Measurements from ENCODE around the gene YPEL1.
A peak's percentile ranks its signal among the peaks of the same experiment; 100 is the strongest.

The YPEL1 gene

GRCh38 chr22:21661991-21662390, 73.6 kb downstream of the YPEL1 start:
- no peak for DNase-seq (ENCODE audit: insufficient read length, low spot score)
- TF ChIP-seq SPI1 (IDR thresholded peaks at IDR 0.05; ENCODE audit: low read depth, low read length) (no peak), POLR2A (IDR thresholded peaks at IDR 0.05; ENCODE audit: low read depth, low read length) (no peak), PAX5 (IDR thresholded peaks at IDR 0.05; ENCODE audit: insufficient read depth, low read length, severe bottlenecking) (no peak), TAF1 (IDR thresholded peaks at IDR 0.05; ENCODE audit: low read depth, low read length) (no peak), POLR2AphosphoS5 (IDR thresholded peaks at IDR 0.05; ENCODE audit: low read depth, low read length) (no peak), POU2F2 (IDR thresholded peaks at IDR 0.05; ENCODE audit: low read depth, low read length) (no peak)

GRCh38 chr22:21660904-21661303, 74.7 kb downstream of the YPEL1 start:
- DNase-seq (ENCODE audit: insufficient read length, low spot score) (no peak), FAIRE-seq (no peak)
- TF ChIP-seq TAF1 (IDR thresholded peaks at IDR 0.05; ENCODE audit: low read depth, low read length) (no peak), POLR2AphosphoS5 (IDR thresholded peaks at IDR 0.05; ENCODE audit: low read depth, low read length) (no peak), SPI1 (IDR thresholded peaks at IDR 0.05; ENCODE audit: low read depth, low read length) (no peak), PAX5 (IDR thresholded peaks at IDR 0.05; ENCODE audit: insufficient read depth, low read length, severe bottlenecking) (no peak), POLR2A (IDR thresholded peaks at IDR 0.05; ENCODE audit: low read depth, low read length) (no peak), POU2F2 (IDR thresholded peaks at IDR 0.05; ENCODE audit: low read depth, low read length) (no peak)

More at GRCh38 chr22:21661991-21662390, 73.6 kb downstream of the YPEL1 start:
- no peak for FAIRE-seq

- TF ChIP-seq POLR2A (IDR thresholded peaks at IDR 0.05; ENCODE audit: low read depth, low read length) (no peak), PAX5 (IDR thresholded peaks at IDR 0.05; ENCODE audit: insufficient read depth, low read length, severe bottlenecking) (no peak), POU2F2 (IDR thresholded peaks at IDR 0.05; ENCODE audit: low read depth, low read length) (no peak), POLR2AphosphoS5 (IDR thresholded peaks at IDR 0.05; ENCODE audit: low read depth, low read length) (no peak), TAF1 (IDR thresholded peaks at IDR 0.05; ENCODE audit: low read depth, low read length) (no peak), SPI1 (IDR thresholded peaks at IDR 0.05; ENCODE audit: low read depth, low read length) (no peak)
- DNase-seq (ENCODE audit: insufficient read length, low spot score), result no peak
- no peak for FAIRE-seq
These were observed 75.6 kb downstream of the YPEL1 start for GRCh38 chr22:21659864-21660525.

- TF ChIP-seq PAX5 (IDR thresholded peaks at IDR 0.05; ENCODE audit: insufficient read depth, low read length, severe bottlenecking) (no peak), SPI1 (IDR thresholded peaks at IDR 0.05; ENCODE audit: low read depth, low read length) (no peak), POLR2AphosphoS5 (IDR thresholded peaks at IDR 0.05; ENCODE audit: low read depth, low read length) (no peak; the same call in 1 of the 2 replicates), TAF1 (IDR thresholded peaks at IDR 0.05; ENCODE audit: low read depth, low read length) (no peak), POU2F2 (IDR thresholded peaks at IDR 0.05; ENCODE audit: low read depth, low read length) (no peak), POLR2A (IDR thresholded peaks at IDR 0.05; ENCODE audit: low read depth, low read length) (no peak)
- DNase-seq (ENCODE audit: insufficient read length, low spot score) (peak; percentile 97), FAIRE-seq (peak; percentile 83)
These were observed 78.1 kb downstream of the YPEL1 start for GRCh38 chr22:21657360-21658032.

GRCh38 chr22:21657020-21657359, 78.6 kb downstream of the YPEL1 start:
- DNase-seq (ENCODE audit: insufficient read length, low spot score) (no peak), FAIRE-seq (peak; percentile 9)
- no peak; the same call in 1 of the 2 replicates for TF ChIP-seq POLR2AphosphoS5 (IDR thresholded peaks at IDR 0.05; ENCODE audit: low read depth, low read length)
- TF ChIP-seq TAF1 (IDR thresholded peaks at IDR 0.05; ENCODE audit: low read depth, low read length), result no peak
- TF ChIP-seq PAX5 (IDR thresholded peaks at IDR 0.05; ENCODE audit: insufficient read depth, low read length, severe bottlenecking), result no peak
- TF ChIP-seq SPI1 (IDR thresholded peaks at IDR 0.05; ENCODE audit: low read depth, low read length), result no peak
- no peak for TF ChIP-seq POLR2A (IDR thresholded peaks at IDR 0.05; ENCODE audit: low read depth, low read length)
- no peak for TF ChIP-seq POU2F2 (IDR thresholded peaks at IDR 0.05; ENCODE audit: low read depth, low read length)

- FAIRE-seq, result no peak
These were observed 82.7 kb downstream of the YPEL1 start for GRCh38 chr22:21652547-21653545.

GRCh38 chr22:21652010-21652546, 83.5 kb downstream of the YPEL1 start:
- TF ChIP-seq POLR2A (IDR thresholded peaks at IDR 0.05; ENCODE audit: low read depth, low read length) (peak; percentile 61; the same call in 1 of the 2 replicates), PAX5 (IDR thresholded peaks at IDR 0.05; ENCODE audit: insufficient read depth, low read length, severe bottlenecking) (no peak), TAF1 (IDR thresholded peaks at IDR 0.05; ENCODE audit: low read depth, low read length) (peak; percentile 59), POLR2AphosphoS5 (IDR thresholded peaks at IDR 0.05; ENCODE audit: low read depth, low read length) (peak; percentile 75; the same call in 1 of the 2 replicates), SPI1 (IDR thresholded peaks at IDR 0.05; ENCODE audit: low read depth, low read length) (no peak)
- DNase-seq (ENCODE audit: insufficient read length, low spot score) (peak; percentile 96), FAIRE-seq (peak; percentile 81)

More at GRCh38 chr22:21652547-21653545, 82.7 kb downstream of the YPEL1 start:
- TF ChIP-seq POLR2A (IDR thresholded peaks at IDR 0.05; ENCODE audit: low read depth, low read length) (no peak), TAF1 (IDR thresholded peaks at IDR 0.05; ENCODE audit: low read depth, low read length) (no peak), PAX5 (IDR thresholded peaks at IDR 0.05; ENCODE audit: insufficient read depth, low read length, severe bottlenecking) (no peak), SPI1 (IDR thresholded peaks at IDR 0.05; ENCODE audit: low read depth, low read length) (no peak), POLR2AphosphoS5 (IDR thresholded peaks at IDR 0.05; ENCODE audit: low read depth, low read length) (no peak), POU2F2 (IDR thresholded peaks at IDR 0.05; ENCODE audit: low read depth, low read length) (no peak)
- no peak for DNase-seq (ENCODE audit: insufficient read length, low spot score)

- DNase-seq (ENCODE audit: insufficient read length, low spot score) (no peak), FAIRE-seq (no peak)
- TF ChIP-seq PAX5 (IDR thresholded peaks at IDR 0.05; ENCODE audit: insufficient read depth, low read length, severe bottlenecking) (no peak), TAF1 (IDR thresholded peaks at IDR 0.05; ENCODE audit: low read depth, low read length) (no peak), POU2F2 (IDR thresholded peaks at IDR 0.05; ENCODE audit: low read depth, low read length) (no peak; the same call in 1 of the 2 replicates), SPI1 (IDR thresholded peaks at IDR 0.05; ENCODE audit: low read depth, low read length) (no peak), POLR2AphosphoS5 (IDR thresholded peaks at IDR 0.05; ENCODE audit: low read depth, low read length) (no peak), POLR2A (IDR thresholded peaks at IDR 0.05; ENCODE audit: low read depth, low read length) (no peak)
These were observed 84.0 kb downstream of the YPEL1 start for GRCh38 chr22:21651521-21652009.

All from GM12891 (cell line).